Measurements from ENCODE around the gene DMRTC2. TPM values are rescaled to one million over a fixed set of nuclear protein-coding genes. Genes with fewer than 3 reads are reported as not detected.
A peak's percentile ranks its signal among the peaks of the same experiment; 100 is the strongest.

DMRTC2 gene
- total RNA-seq, 8 experiments from 2014 or later = 0.09 to 0.90 (median 0.13) TPM; not detected in 3

- no peak overlapping the region for H3K4me3 ChIP-seq
- WGBS, 10 experiments = 0 to 67% (median 21%) methylated on average over 1 to 4 of the region's 4 CpGs; no CpG with 5 or more reads in 1 of the 10 experiments
- no peak overlapping the region for H3K27ac ChIP-seq
- in situ Hi-C loops (cut with MboI; ENCODE audit: low pct_unique_long_range_greater_than_20kb in 2 of 9, low sequenced_read_pairs in 9 of 9, unreplicated experiment in 9 of 9) = no loop called here
- no peak for ATAC-seq (replicated peaks in 6 of 8)
- no peaks in the 10 kb centered on the region for H3K4me1 ChIP-seq (replicated peaks in 1 of 2)
Observed at GRCh38 chr19:41815301-41815700, 29.5 kb upstream of the DMRTC2 start.

- in situ Hi-C loops (cut with MboI; ENCODE audit: low pct_unique_long_range_greater_than_20kb in 2 of 9, low sequenced_read_pairs in 9 of 9, unreplicated experiment in 9 of 9) = no loop called here
- no peaks in the 10 kb centered on the region for H3K4me1 ChIP-seq (replicated peaks in 1 of 2)
- ATAC-seq (replicated peaks in 6 of 8) = no peak
- no peak overlapping the region for H3K4me3 ChIP-seq
- 25 to 84% (median 64%) methylated on average over 1 to 2 of the region's 2 CpGs; no CpG with 5 or more reads in 2 of the 10 experiments for WGBS, 10 experiments
- H3K27ac ChIP-seq = no peak overlapping the region
Observed at GRCh38 chr19:41816761-41817160, 28.1 kb upstream of the DMRTC2 start.

- Histone ChIP-seq H3K4me3 (no peak overlapping the region), H3K4me1 (replicated peaks in 1 of 2) (no peaks in the 10 kb centered on the region), H3K27ac (no peak overlapping the region)
- ATAC-seq (replicated peaks in 6 of 8) = peak in 4 of 8 experiments; percentile 52 to 86 (median 76)
- in situ Hi-C loops (cut with MboI; ENCODE audit: low pct_unique_long_range_greater_than_20kb in 2 of 9, low sequenced_read_pairs in 9 of 9, unreplicated experiment in 9 of 9) = no loop called here
- 6 to 52% (median 35%) methylated on average over 3 to 11 of the region's 12 CpGs for WGBS, 10 experiments
Observed at GRCh38 chr19:41821003-41821735, 23.7 kb upstream of the DMRTC2 start.

GRCh38 chr19:41837981-41838708 is 6.7 kb upstream of the DMRTC2 start:
- Histone ChIP-seq H3K4me3 (no peak overlapping the region), H3K27ac (no peak overlapping the region), H3K4me1 (replicated peaks in 1 of 2) (no peaks in the 10 kb centered on the region)
- ATAC-seq (replicated peaks in 6 of 8) = no peak
- WGBS, 10 experiments = 10 to 66% (median 50%) methylated on average over 2 to 7 of the region's 13 CpGs; no CpG with 5 or more reads in 4 of the 10 experiments
- in situ Hi-C loops (cut with MboI; ENCODE audit: low pct_unique_long_range_greater_than_20kb in 2 of 9, low sequenced_read_pairs in 9 of 9, unreplicated experiment in 9 of 9) = no loop called here

GRCh38 chr19:41839211-41839610 is 5.6 kb upstream of the DMRTC2 start:
- in situ Hi-C loops (cut with MboI; ENCODE audit: low pct_unique_long_range_greater_than_20kb in 2 of 9, low sequenced_read_pairs in 9 of 9, unreplicated experiment in 9 of 9) = no loop called here
- Histone ChIP-seq H3K27ac (no peak overlapping the region), H3K4me3 (no peak overlapping the region), H3K4me1 (replicated peaks in 1 of 2) (no peaks in the 10 kb centered on the region)
- ATAC-seq (replicated peaks in 6 of 8) = no peak
- 0 to 100% (median 11%) methylated on average over 1 to 2 of the region's 2 CpGs; no CpG with 5 or more reads in 4 of the 10 experiments for WGBS, 10 experiments

GRCh38 chr19:41843371-41843770 is 1.5 kb upstream of the DMRTC2 start:
- H3K4me3 ChIP-seq = no peak overlapping the region
- H3K27ac ChIP-seq = no peak overlapping the region
- WGBS, 10 experiments = 20 to 83% (median 40%) methylated on average over 1 to 4 of the region's 7 CpGs; no CpG with 5 or more reads in 1 of the 10 experiments
- in situ Hi-C loops (cut with MboI; ENCODE audit: low pct_unique_long_range_greater_than_20kb in 2 of 9, low sequenced_read_pairs in 9 of 9, unreplicated experiment in 9 of 9) = no loop called here
- ATAC-seq (replicated peaks in 6 of 8) = no peak
- H3K4me1 ChIP-seq (replicated peaks in 1 of 2) = no peaks in the 10 kb centered on the region

- ATAC-seq (replicated peaks in 6 of 8) = no peak
- no peak within 1 kb of the TSS for H3K27ac ChIP-seq
- 20 to 100% (median 83%) methylated on average over 1 to 5 of the region's 30 CpGs; no CpG with 5 or more reads in 6 of the 10 experiments for WGBS, 10 experiments
- in situ Hi-C loops (cut with MboI; ENCODE audit: low pct_unique_long_range_greater_than_20kb in 2 of 9, low sequenced_read_pairs in 9 of 9, unreplicated experiment in 9 of 9) = no loop called here
- no peaks in the 10 kb centered on the region for H3K4me1 ChIP-seq (replicated peaks in 1 of 2)
- H3K4me3 ChIP-seq = no peak within 1 kb of the TSS
Observed at GRCh38 chr19:41844601-41845000, 241 bp upstream of the DMRTC2 start, which contains the start of gene LYPD4. Gene LYPD4 (minus strand): TSS chr19:41844683. CDS start chr19:41839285, 5,398 bp downstream.

GRCh38 chr19:41845051-41845590 is 279 bp downstream of the DMRTC2 start:
- 42 to 100% (median 79%) methylated on average over 1 to 7 of the region's 23 CpGs; no CpG with 5 or more reads in 5 of the 10 experiments for WGBS, 10 experiments
- H3K4me3 ChIP-seq = no peak overlapping the region
- ATAC-seq (replicated peaks in 6 of 8) = no peak
- no peaks in the 10 kb centered on the region for H3K4me1 ChIP-seq (replicated peaks in 1 of 2)
- no peak overlapping the region for H3K27ac ChIP-seq
- in situ Hi-C loops (cut with MboI; ENCODE audit: low pct_unique_long_range_greater_than_20kb in 2 of 9, low sequenced_read_pairs in 9 of 9, unreplicated experiment in 9 of 9) = no loop called here

GRCh38 chr19:41847351-41848105 is 2.7 kb downstream of the DMRTC2 start:
- in situ Hi-C loops (cut with MboI; ENCODE audit: low pct_unique_long_range_greater_than_20kb in 2 of 9, low sequenced_read_pairs in 9 of 9, unreplicated experiment in 9 of 9) = no loop called here
- no peak overlapping the region for H3K27ac ChIP-seq
- H3K4me1 ChIP-seq (replicated peaks in 1 of 2) = no peaks in the 10 kb centered on the region
- 41 to 72% (median 43%) methylated on average over 6 to 8 of the region's 19 CpGs; no CpG with 5 or more reads in 7 of the 10 experiments for WGBS, 10 experiments
- no peak overlapping the region for H3K4me3 ChIP-seq
- no peak for ATAC-seq (replicated peaks in 6 of 8)

- in situ Hi-C loops (cut with MboI; ENCODE audit: low pct_unique_long_range_greater_than_20kb in 2 of 9, low sequenced_read_pairs in 9 of 9, unreplicated experiment in 9 of 9) = no loop called here
- H3K4me3 ChIP-seq = no peak overlapping the region
- 0 to 86% (median 40%) methylated on average over 1 to 5 of the region's 6 CpGs; no CpG with 5 or more reads in 3 of the 10 experiments for WGBS, 10 experiments
Observed at GRCh38 chr19:41848666-41849065, 3.8 kb downstream of the DMRTC2 start.

GRCh38 chr19:41849067-41849466 is 4.2 kb downstream of the DMRTC2 start:
- WGBS, 10 experiments = 20 to 73% (median 49%) methylated on average over 1 to 2 of the region's 2 CpGs; no CpG with 5 or more reads in 7 of the 10 experiments
- ATAC-seq (replicated peaks in 6 of 8) = no peak
- Histone ChIP-seq H3K4me3 (no peak overlapping the region), H3K27ac (no peak overlapping the region), H3K4me1 (replicated peaks in 1 of 2) (no peaks in the 10 kb centered on the region)
- in situ Hi-C loops (cut with MboI; ENCODE audit: low pct_unique_long_range_greater_than_20kb in 2 of 9, low sequenced_read_pairs in 9 of 9, unreplicated experiment in 9 of 9) = no loop called here

More at GRCh38 chr19:41848666-41849065, 3.8 kb downstream of the DMRTC2 start:
- Histone ChIP-seq H3K27ac (no peak overlapping the region), H3K4me1 (replicated peaks in 1 of 2) (no peaks in the 10 kb centered on the region)
- no peak for ATAC-seq (replicated peaks in 6 of 8)

GRCh38 chr19:41850381-41850780 is 5.5 kb downstream of the DMRTC2 start:
- WGBS, 10 experiments = 0 to 40% (median 31%) methylated on average over 1 to 2 of the region's 5 CpGs; no CpG with 5 or more reads in 7 of the 10 experiments
- no peak overlapping the region for H3K27ac ChIP-seq
- no peak for ATAC-seq (replicated peaks in 6 of 8)
- in situ Hi-C loops (cut with MboI; ENCODE audit: low pct_unique_long_range_greater_than_20kb in 2 of 9, low sequenced_read_pairs in 9 of 9, unreplicated experiment in 9 of 9) = no loop called here
- H3K4me3 ChIP-seq = no peak overlapping the region
- no peaks in the 10 kb centered on the region for H3K4me1 ChIP-seq (replicated peaks in 1 of 2)

Measured in motor neuron (in vitro differentiated cells).